HepG2 (cell line): Measurements from ENCODE around the gene IGFALS. TPM values are rescaled to one million over a fixed set of nuclear protein-coding genes. Genes with fewer than 3 reads are reported as not detected.

ENCODE experiments used
- ATF5 ChIP-seq: sonication (generic); formaldehyde crosslinking; IDR thresholded peaks from 2 replicates; pipeline ENCODE4 v1.4.0; 2020; ENCODE audit warnings: mild to moderate bottlenecking, low read depth, missing genetic modification reagents
- HNRNPLL ChIP-seq: fragments of 200-400 bp; formaldehyde crosslinking; IDR thresholded peaks from 2 replicates; pipeline ENCODE4 v1.6.1; 2017; ENCODE audit warnings: mild to moderate bottlenecking, low read depth, low read length; ENCODE audit not compliant: poor library complexity, severe bottlenecking
- HOXA3 ChIP-seq: sonication (generic); formaldehyde crosslinking; IDR thresholded peaks from 2 replicates; pipeline ENCODE4 v1.5.0; 2020; ENCODE audit warnings: missing genetic modification reagents
- KLF13 ChIP-seq: sonication (generic); formaldehyde crosslinking; IDR thresholded peaks from 2 replicates; pipeline ENCODE4 v1.4.0; 2020; ENCODE audit warnings: mild to moderate bottlenecking, missing genetic modification reagents
- MATR3 ChIP-seq: sonication (generic); formaldehyde crosslinking; IDR thresholded peaks from 2 replicates; pipeline ENCODE4 v1.4.0; 2020; ENCODE audit warnings: missing genetic modification reagents
- MTF2 ChIP-seq: sonication (generic); formaldehyde crosslinking; IDR thresholded peaks from 2 replicates; pipeline ENCODE4 v1.5.0; 2020; ENCODE audit warnings: missing genetic modification reagents, borderline replicate concordance
- NFE2L1 ChIP-seq: sonication (generic); formaldehyde crosslinking; IDR thresholded peaks from 2 replicates; pipeline ENCODE4 v1.4.0; 2020; ENCODE audit warnings: missing genetic modification reagents, mild to moderate bottlenecking, borderline replicate concordance
- PHB2 ChIP-seq: fragments of 450-650 bp; IDR thresholded peaks from 2 replicates; pipeline ENCODE4 v1.6.1; 2018; ENCODE audit not compliant: partially characterized antibody
- RFX1 ChIP-seq: fragments of 450-650 bp; IDR thresholded peaks from 2 replicates; pipeline ENCODE4 v1.6.1; 2017
- RFX5 ChIP-seq: IDR thresholded peaks from 2 replicates; pipeline ENCODE4 v1.6.1; 2011; ENCODE audit warnings: low read depth, low read length, improper control_type of control experiment
- SP4 ChIP-seq: sonication (generic); formaldehyde crosslinking; IDR thresholded peaks from 2 replicates; pipeline ENCODE4 v1.8.1; 2023; ENCODE audit warnings: mild to moderate bottlenecking, missing genetic modification reagents
- THAP7 ChIP-seq: sonication (generic); formaldehyde crosslinking; IDR thresholded peaks from 2 replicates; pipeline ENCODE4 v1.8.1; 2023; ENCODE audit warnings: mild to moderate bottlenecking, missing genetic modification reagents
- TOPORS ChIP-seq: sonication (generic); formaldehyde crosslinking; IDR thresholded peaks from 2 replicates; pipeline ENCODE4 v1.8.0; 2023; ENCODE audit warnings: mild to moderate bottlenecking, missing genetic modification reagents
- ZBTB37 ChIP-seq: sonication (generic); formaldehyde crosslinking; IDR thresholded peaks from 2 replicates; pipeline ENCODE4 v1.4.0; 2020; ENCODE audit warnings: mild to moderate bottlenecking, missing genetic modification reagents
- ZBTB39 ChIP-seq: sonication (generic); formaldehyde crosslinking; IDR thresholded peaks from 2 replicates; pipeline ENCODE4 v1.5.0; 2020; ENCODE audit warnings: missing genetic modification reagents
- ZEB1 ChIP-seq: IDR thresholded peaks from 2 replicates; pipeline ENCODE4 v1.6.1; 2012; ENCODE audit warnings: mild to moderate bottlenecking, low read depth, inconsistent platforms; ENCODE audit not compliant: insufficient replicate concordance
- ZNF124 ChIP-seq: sonication (generic); formaldehyde crosslinking; IDR thresholded peaks from 2 replicates; pipeline ENCODE4 v1.4.0; 2020; ENCODE audit warnings: missing genetic modification reagents
- ZNF317 ChIP-seq: sonication (generic); formaldehyde crosslinking; IDR thresholded peaks from 2 replicates; pipeline ENCODE4 v1.5.0; 2020; ENCODE audit warnings: mild to moderate bottlenecking, missing genetic modification reagents
- ZNF543 ChIP-seq: sonication (generic); formaldehyde crosslinking; IDR thresholded peaks from 2 replicates; pipeline ENCODE4 v1.4.0; 2020; ENCODE audit warnings: mild to moderate bottlenecking, missing genetic modification reagents
- ZNF644 ChIP-seq: IDR thresholded peaks from 2 replicates; pipeline ENCODE4 v1.6.1; 2016; ENCODE audit warnings: low read depth
- ZNF670 ChIP-seq: sonication (generic); formaldehyde crosslinking; IDR thresholded peaks from 2 replicates; pipeline ENCODE4 v1.8.0; 2022; ENCODE audit warnings: mild to moderate bottlenecking, missing genetic modification reagents, borderline replicate concordance
- ZNF747 ChIP-seq: sonication (generic); formaldehyde crosslinking; IDR thresholded peaks from 2 replicates; pipeline ENCODE4 v1.8.1; 2023; ENCODE audit warnings: missing genetic modification reagents, mild to moderate bottlenecking, borderline replicate concordance
- ZUFSP ChIP-seq: sonication (generic); formaldehyde crosslinking; IDR thresholded peaks from 2 replicates; pipeline ENCODE4 v1.9.0; 2021; ENCODE audit warnings: missing genetic modification reagents, mild to moderate bottlenecking, borderline replicate concordance
- polyA plus RNA-seq, 8 experiments: library from polyadenylated mRNA; depleted of rRNA in 3 of 8; stranded (reverse) in 7 of 8; unstranded in 1 of 8; fragments of >200 nt; fragmentation: Illumina TruSeq in 4 of 8; extraction: Trizol in 4 of 8; gene quantifications; 2 replicates each; pipeline versions ENCODE4 v1.2.1 to v1.2.3, GENCODE V29; 2011 to 2016; ENCODE audit warnings: low read depth in 4 of 8, missing spikeins in 1 of 8, mixed read lengths in 1 of 8; ENCODE audit not compliant: insufficient read depth in 1 of 8
- total RNA-seq, 5 experiments: library from RNA; depleted of rRNA; stranded (reverse); fragments of >200 nt; fragmentation: Illumina TruSeq; extraction: Trizol; gene quantifications; 2 replicates each; pipeline ENCODE4 v1.2.3, GENCODE V29; 2016; ENCODE audit warnings: low read depth in 1 of 5

Gene IGFALS
- total and polyA plus RNA-seq, 2 of the 13 experiments (the other 11 are each of a cell fraction or from before 2014, with no cell fraction given): 0.34 to 2.4 TPM

- TF ChIP-seq ATF5 (CRISPR knock-in tag): peak; percentile 64; the same call in 1 of the 2 replicates
- TF ChIP-seq ZNF543 (CRISPR knock-in tag): peak; percentile 73; the same call in 1 of the 2 replicates
- peak; percentile 69; the same call in 1 of the 2 replicates for TF ChIP-seq ZNF124 (CRISPR knock-in tag)
- no peak for TF ChIP-seq RFX1
- TF ChIP-seq MTF2 (CRISPR knock-in tag): peak; percentile 94
- TF ChIP-seq ZUFSP (CRISPR knock-in tag): no peak
- TF ChIP-seq ZNF747 (CRISPR knock-in tag): peak; percentile 94
- peak; percentile 35; the same call in 1 of the 2 replicates for TF ChIP-seq ZNF644 (CRISPR knock-in tag)
- no peak for TF ChIP-seq MATR3 (CRISPR knock-in tag)
- peak; percentile 89 for TF ChIP-seq ZBTB39 (CRISPR knock-in tag)
- no peak for TF ChIP-seq KLF13 (CRISPR knock-in tag)
- TF ChIP-seq RFX5: peak; percentile 84
- TF ChIP-seq TOPORS (CRISPR knock-in tag): no peak; the same call in 1 of the 2 replicates
- peak; percentile 77 for TF ChIP-seq ZNF317 (CRISPR knock-in tag)
- TF ChIP-seq PHB2: no peak
- no peak for TF ChIP-seq NFE2L1 (CRISPR knock-in tag)
- TF ChIP-seq SP4 (CRISPR knock-in tag): peak; percentile 62; the same call in 1 of the 2 replicates
- TF ChIP-seq ZBTB37: no peak
- 0 out of 2 replicates have a peak, but pooled peaks have one; percentile 57 for TF ChIP-seq ZNF670 (CRISPR knock-in tag)
- TF ChIP-seq THAP7: no peak; the same call in 1 of the 2 replicates
- TF ChIP-seq HNRNPLL: peak; percentile 58
- TF ChIP-seq ZEB1: no peak
- peak; percentile 93 for TF ChIP-seq HOXA3 (CRISPR knock-in tag)
Observed at GRCh38 chr16:1826691-1827573, 33.4 kb upstream of the IGFALS start, which contains the start of the genes FAHD1 and HAGH (continued).
